OCI-LY7 (cell line): ENCODE measurements around the gene PTPRT.

Source experiments
- EZH2phosphoT487 ChIP-seq: fragments of 200-600 bp; sonication (generic); IDR thresholded peaks from 2 replicates; pipeline ENCODE4 v1.6.1; 2018; ENCODE audit warnings: low read depth, borderline replicate concordance, mild to moderate bottlenecking, mixed run types, antibody characterized with exemption, low read length, moderate library complexity, mixed read lengths
- TF ChIP-seq, protein P1 (sequence below): fragments of 200-600 bp; sonication (generic); conservative IDR thresholded peaks from 2 replicates; pipeline ENCODE4 v1.5.1; 2014; ENCODE audit warnings: mild to moderate bottlenecking, antibody characterized with exemption, low read length, moderate library complexity, mixed read lengths

DNA sequence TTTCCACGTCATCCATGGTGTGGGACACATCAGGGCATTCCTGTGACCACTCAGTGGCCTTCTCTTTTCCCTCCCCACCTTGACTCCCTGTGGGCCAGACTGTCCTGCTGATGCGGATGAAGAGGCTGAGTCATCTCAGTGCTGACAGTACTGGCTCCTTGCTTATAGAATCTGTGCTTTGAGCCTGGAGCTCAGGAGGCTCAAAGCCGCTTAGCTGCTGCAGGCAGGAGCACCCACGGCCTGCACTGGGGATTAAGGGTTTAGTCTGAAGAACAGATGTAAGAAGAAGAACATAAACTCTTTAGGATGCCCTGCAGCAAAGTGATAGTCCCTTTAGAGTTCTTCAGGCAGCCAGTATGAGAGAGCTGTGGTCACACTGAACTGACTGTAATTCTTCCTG lies 929.5 kb downstream of the PTPRT start:
- TF ChIP-seq, protein P1, sequence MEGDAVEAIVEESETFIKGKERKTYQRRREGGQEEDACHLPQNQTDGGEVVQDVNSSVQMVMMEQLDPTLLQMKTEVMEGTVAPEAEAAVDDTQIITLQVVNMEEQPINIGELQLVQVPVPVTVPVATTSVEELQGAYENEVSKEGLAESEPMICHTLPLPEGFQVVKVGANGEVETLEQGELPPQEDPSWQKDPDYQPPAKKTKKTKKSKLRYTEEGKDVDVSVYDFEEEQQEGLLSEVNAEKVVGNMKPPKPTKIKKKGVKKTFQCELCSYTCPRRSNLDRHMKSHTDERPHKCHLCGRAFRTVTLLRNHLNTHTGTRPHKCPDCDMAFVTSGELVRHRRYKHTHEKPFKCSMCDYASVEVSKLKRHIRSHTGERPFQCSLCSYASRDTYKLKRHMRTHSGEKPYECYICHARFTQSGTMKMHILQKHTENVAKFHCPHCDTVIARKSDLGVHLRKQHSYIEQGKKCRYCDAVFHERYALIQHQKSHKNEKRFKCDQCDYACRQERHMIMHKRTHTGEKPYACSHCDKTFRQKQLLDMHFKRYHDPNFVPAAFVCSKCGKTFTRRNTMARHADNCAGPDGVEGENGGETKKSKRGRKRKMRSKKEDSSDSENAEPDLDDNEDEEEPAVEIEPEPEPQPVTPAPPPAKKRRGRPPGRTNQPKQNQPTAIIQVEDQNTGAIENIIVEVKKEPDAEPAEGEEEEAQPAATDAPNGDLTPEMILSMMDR, result no peak
- TF ChIP-seq EZH2phosphoT487, result no peak
